Adrenal gland (tissue), 12 donors: Measurements from ENCODE around the gene LAG3. TPM values are rescaled to one million over a fixed set of nuclear protein-coding genes. Genes with fewer than 3 reads are reported as not detected.
A peak's percentile ranks its signal among the peaks of the same experiment; 100 is the strongest.

Experiments
- DNase-seq, 7 donors: peaks; one replicate each; pipeline ENCODE4 v3.0.0-alpha.2; 2019 to 2020
- H3K27ac ChIP-seq, 5 donors: fragments of 200-600 bp; sonication (generic) in 4 of 5; 1 replicate in 3 of 5; 2 replicates in 2 of 5; pipeline versions ENCODE4 v1.5.1 to v1.8.0; 2016 to 2020; ENCODE audit warnings: mild to moderate bottlenecking in 1 of 5
- H3K27me3 ChIP-seq: fragments of 200-600 bp; 2 replicates; pipeline ENCODE4 v1.8.0; 2021
- H3K36me3 ChIP-seq, 2 donors: fragments of 200-600 bp; replicated peaks in 1 of 2; 1 replicate in 1 of 2; 2 replicates in 1 of 2; pipeline versions ENCODE4 v1.5.1 to v1.8.0; 2018 to 2022
- H3K4me1 ChIP-seq, 2 donors: fragments of 200-600 bp; replicated peaks in 1 of 2; 1 replicate in 1 of 2; 2 replicates in 1 of 2; pipeline versions ENCODE4 v1.5.1 to v1.8.0; 2018 to 2021
- H3K4me3 ChIP-seq, 4 donors: fragments of 200-600 bp; sonication (generic) in 3 of 4; one replicate each; pipeline ENCODE4 v1.5.1; 2016 to 2018
- H3K9me3 ChIP-seq, 3 donors: fragments of 200-600 bp; sonication (generic) in 1 of 3; replicated peaks in 1 of 3; 1 replicate in 2 of 3; 2 replicates in 1 of 3; pipeline versions ENCODE4 v1.5.1 to v1.8.0; 2016 to 2021
- POLR2A ChIP-seq, 2 donors: fragments of 450-650 bp; IDR thresholded peaks; one replicate each; pipeline ENCODE4 v1.6.1; 2017; ENCODE audit warnings: antibody characterized with exemption in 2 of 2, mild to moderate bottlenecking in 2 of 2, moderate library complexity in 1 of 2
- WGBS, 4 donors: extraction: QIAGEN DNeasy Blood & Tissue Kit in 2 of 4; methylation state at CpG; one replicate each; pipeline versions ENCODE4 v1.1.5 to v1.1.7; 2013 to 2017; 5-methylcytosine and 5-hydroxymethylcytosine counted together
- intact Hi-C, 2 donors: fragments of 100-400 bp; cut with DNase I; formaldehyde crosslinking; loops; one replicate each; pipeline versions ENCODE4 v1.14.1 to v1.15.0; 2022 to 2023
- polyA plus RNA-seq, 3 donors: library from polyadenylated mRNA; stranded (reverse); fragments of 200-250 nt in 2 of 3; fragments of 350-450 nt in 1 of 3; fragmentation: Illumina TruSeq in 1 of 3; extraction: RNeasy Lipid Tissue Mini Kit (QIAGEN cat#74804) in 1 of 3; gene quantifications; one replicate each; pipeline ENCODE4 v1.2.3, GENCODE V29; 2013 to 2014
- total RNA-seq, 9 donors: library from RNA; depleted of rRNA in 4 of 9; stranded (reverse); fragments of >200 nt in 4 of 9; fragments of 120-200 nt in 1 of 9; fragmentation: NEBNext Ultra II Directional in 1 of 9; extraction: Animal tissue kit (Norgen Biotek cat#: 25700) in 1 of 9; gene quantifications; one replicate each; pipeline versions ENCODE4 v1.1.0 to v1.2.4, GENCODE V29; 2013 to 2023
- TF ChIP-seq, protein P1 (sequence below), 6 experiments: fragments of 450-650 bp in 4 of 6; fragments of 200-600 bp in 2 of 6; sonication (generic) in 1 of 6; IDR thresholded peaks; 1 replicate in 5 of 6; 2 replicates in 1 of 6; pipeline versions ENCODE4 v1.5.1 to v1.8.0; 2016 to 2021; ENCODE audit warnings: antibody characterized with exemption in 6 of 6, mild to moderate bottlenecking in 2 of 6, moderate library complexity in 1 of 6
- donor health status: healthy with polysubstance abuse.
- donor health status: Bipolar disorder and iron deficiency.
- donor health status: DM: yes; HTN: yes; CAD: no.
- donor health status: DM: no; HTN: no; CAD: no.
- donor health status: DM: no; HTN: no; CAD: no.
- donor health status: DM: yes; HTN: yes; CAD: no.

The LAG3 gene
- total and polyA plus RNA-seq, 12 donors: 0.11 to 4.3 (median 0.71) TPM; not detected in 2

DNA sequence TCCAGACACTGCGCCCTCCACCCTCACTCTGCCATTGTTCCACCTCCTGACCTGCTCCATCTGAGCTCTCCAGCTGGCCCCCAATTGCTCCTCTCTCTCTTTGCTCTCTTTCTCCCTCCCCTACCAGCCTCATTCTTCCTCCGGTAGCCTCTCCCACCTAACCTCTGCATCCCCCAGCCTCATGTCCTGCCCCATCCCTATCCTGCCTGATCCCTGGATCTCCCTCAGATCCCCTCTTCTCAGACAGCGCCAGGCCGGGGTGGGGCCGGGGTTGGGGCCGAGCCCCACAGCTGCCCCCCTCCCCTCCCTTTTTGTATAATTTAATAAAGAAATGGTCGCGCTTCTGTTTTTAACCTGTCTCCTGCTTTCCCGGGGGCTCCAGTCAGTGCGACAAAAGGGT, 1.7 kb upstream of the LAG3 start:
- 76 to 85% (median 83%) methylated on average over 9 to 10 of the region's 10 CpGs for WGBS, 4 donors
- Histone ChIP-seq H3K4me1 (peaks cover 14 to 28% of the 10 kb centered on the region in 2 donors), H3K36me3 (peaks cover 0 to 10% of the 10 kb centered on the region in 2 donors), H3K9me3 (no peaks in the 10 kb centered on the region), H3K4me3 (no peak overlapping the region), H3K27me3 (no peaks in the 10 kb centered on the region), H3K27ac (peak overlapping the region in 2 of 5 donors; percentile 56 to 73)
- intact Hi-C loops: no loop called here
- no peak for DNase-seq
- TF ChIP-seq, protein P1, sequence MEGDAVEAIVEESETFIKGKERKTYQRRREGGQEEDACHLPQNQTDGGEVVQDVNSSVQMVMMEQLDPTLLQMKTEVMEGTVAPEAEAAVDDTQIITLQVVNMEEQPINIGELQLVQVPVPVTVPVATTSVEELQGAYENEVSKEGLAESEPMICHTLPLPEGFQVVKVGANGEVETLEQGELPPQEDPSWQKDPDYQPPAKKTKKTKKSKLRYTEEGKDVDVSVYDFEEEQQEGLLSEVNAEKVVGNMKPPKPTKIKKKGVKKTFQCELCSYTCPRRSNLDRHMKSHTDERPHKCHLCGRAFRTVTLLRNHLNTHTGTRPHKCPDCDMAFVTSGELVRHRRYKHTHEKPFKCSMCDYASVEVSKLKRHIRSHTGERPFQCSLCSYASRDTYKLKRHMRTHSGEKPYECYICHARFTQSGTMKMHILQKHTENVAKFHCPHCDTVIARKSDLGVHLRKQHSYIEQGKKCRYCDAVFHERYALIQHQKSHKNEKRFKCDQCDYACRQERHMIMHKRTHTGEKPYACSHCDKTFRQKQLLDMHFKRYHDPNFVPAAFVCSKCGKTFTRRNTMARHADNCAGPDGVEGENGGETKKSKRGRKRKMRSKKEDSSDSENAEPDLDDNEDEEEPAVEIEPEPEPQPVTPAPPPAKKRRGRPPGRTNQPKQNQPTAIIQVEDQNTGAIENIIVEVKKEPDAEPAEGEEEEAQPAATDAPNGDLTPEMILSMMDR (IDR thresholded peaks at IDR 0.05): no peak
- TF ChIP-seq POLR2A (IDR thresholded peaks at IDR 0.05): no peak

- intact Hi-C loops: no loop called here
- peaks cover 0 to 10% of the 10 kb centered on the region in 2 donors for H3K36me3 ChIP-seq
- H3K4me3 ChIP-seq: no peak overlapping the region
- H3K4me1 ChIP-seq: peaks cover 11 to 25% of the 10 kb centered on the region in 2 donors
- WGBS, 4 donors: 65 to 96% (median 90%) methylated on average over 3 to 4 of the region's 4 CpGs
- no peaks in the 10 kb centered on the region for H3K27me3 ChIP-seq
- no peak for TF ChIP-seq POLR2A (IDR thresholded peaks at IDR 0.05)
- TF ChIP-seq, protein P1 (IDR thresholded peaks at IDR 0.05): no peak
- DNase-seq: peak in 6 of 7 donors; percentile 49 to 78 (median 60)
- peak overlapping the region in 2 of 5 donors; percentile 56 to 73 for H3K27ac ChIP-seq
- no peaks in the 10 kb centered on the region for H3K9me3 ChIP-seq
Observed at GRCh38 chr12:6771091-6771495, 1.2 kb upstream of the LAG3 start.

GRCh38 chr12:6771509-6772330, 600 bp upstream of the LAG3 start:
- 55 to 63% (median 59%) methylated on average over 12 of the region's 12 CpGs for WGBS, 4 donors
- no peaks in the 10 kb centered on the region for H3K9me3 ChIP-seq
- intact Hi-C loops: no loop called here
- H3K4me3 ChIP-seq: no peak overlapping the region
- TF ChIP-seq, protein P1 (IDR thresholded peaks at IDR 0.05): no peak
- no peak for TF ChIP-seq POLR2A (IDR thresholded peaks at IDR 0.05)
- H3K36me3 ChIP-seq: peaks cover 0 to 10% of the 10 kb centered on the region in 2 donors
- no peaks in the 10 kb centered on the region for H3K27me3 ChIP-seq
- peaks cover 11 to 25% of the 10 kb centered on the region in 2 donors for H3K4me1 ChIP-seq
- peak overlapping the region in 2 of 5 donors; percentile 56 to 73 for H3K27ac ChIP-seq
- DNase-seq: peak in 2 of 7 donors; percentile 45 to 48

- H3K9me3 ChIP-seq: no peaks in the 10 kb centered on the region
- H3K27ac ChIP-seq: no peak overlapping the region
- H3K4me3 ChIP-seq: no peak overlapping the region
- peaks cover 0 to 10% of the 10 kb centered on the region in 2 donors for H3K36me3 ChIP-seq
- TF ChIP-seq POLR2A (IDR thresholded peaks at IDR 0.05): no peak
- TF ChIP-seq, protein P1 (IDR thresholded peaks at IDR 0.05): no peak
- DNase-seq: no peak
- H3K4me1 ChIP-seq: peaks cover 8 to 28% of the 10 kb centered on the region in 2 donors
- no peaks in the 10 kb centered on the region for H3K27me3 ChIP-seq
- intact Hi-C loops: no loop called here
- 73 to 82% (median 79%) methylated on average over 20 to 21 of the region's 21 CpGs for WGBS, 4 donors
Observed at GRCh38 chr12:6772726-6773589, 638 bp downstream of the LAG3 start.
